Skin of body (tissue), 2 donors: ENCODE data around the gene UNC13B. TPM values are rescaled to one million over a fixed set of nuclear protein-coding genes. Genes with fewer than 3 reads are reported as not detected.
"Not testable (repeated sequence)": the region's sequence is repeated elsewhere in the genome, so short reads cannot be mapped to it uniquely, and the experiment has no call there.

ENCODE experiments used
- DNase-seq: peaks from one replicate; lab custom pipeline; 2025; lab: John Stamatoyannopoulos, UW
- total RNA-seq: library from RNA; depleted of rRNA; stranded (reverse); fragments of >200 nt; gene quantifications from one replicate; pipeline ENCODE4 v1.2.3, GENCODE V29; 2014

The UNC13B gene
- total RNA-seq, 1 donor from 2014 or later, result 13.9 TPM

DNA sequence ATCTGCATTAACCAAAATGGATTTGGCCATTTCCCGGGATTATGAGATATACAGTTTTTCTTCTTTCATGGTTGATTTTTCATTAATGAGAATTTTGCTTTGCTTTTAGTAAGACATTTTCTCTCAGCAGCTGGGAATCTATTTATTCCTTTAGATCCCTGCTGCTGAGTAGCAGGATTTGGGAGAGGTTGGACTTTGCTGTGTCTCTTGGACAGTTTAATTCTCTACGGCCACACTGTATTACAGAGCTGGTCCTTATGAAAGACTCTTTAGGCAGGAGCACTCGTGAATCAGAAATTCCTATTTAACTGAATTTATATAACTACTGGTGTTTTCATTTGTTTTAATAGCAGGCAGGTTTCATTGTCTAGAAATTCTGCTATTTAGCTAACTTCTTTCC is 1.6 kb downstream of the UNC13B start:
- DNase-seq, result no peak

GRCh38 chr9:35164711-35165110 is 2.9 kb downstream of the UNC13B start:
- DNase-seq, result no peak

DNA sequence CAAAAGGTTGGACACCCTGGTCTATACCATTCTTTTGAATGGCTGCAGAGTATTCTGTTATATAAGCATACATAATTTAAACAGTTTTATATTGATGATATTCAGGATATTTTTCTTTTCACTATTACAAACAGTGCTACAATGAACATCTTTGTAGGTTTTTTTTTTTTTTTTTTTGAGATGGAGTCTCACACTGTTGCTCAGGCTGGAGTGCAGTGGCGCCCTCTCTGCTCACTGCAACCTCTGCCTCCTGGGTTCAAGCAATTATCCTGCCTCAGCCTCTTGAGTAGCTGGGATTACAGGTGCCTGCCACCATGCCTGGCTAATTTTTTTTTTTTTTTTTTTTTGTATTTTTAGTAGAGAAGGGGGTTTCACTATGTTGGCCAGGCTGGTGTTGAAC is 5.6 kb downstream of the UNC13B start:
- not testable (repeated sequence) for DNase-seq

GRCh38 chr9:35168963-35169362 is 7.2 kb downstream of the UNC13B start:
- no peak for DNase-seq

GRCh38 chr9:35172878-35173277 is 11.1 kb downstream of the UNC13B start:
- DNase-seq, result no peak

- DNase-seq, result no peak
These were observed 15.7 kb downstream of the UNC13B start for GRCh38 chr9:35177520-35177919.

- no peak for DNase-seq
These were observed 17.8 kb downstream of the UNC13B start for GRCh38 chr9:35179347-35180280.

GRCh38 chr9:35180801-35181200 is 19.0 kb downstream of the UNC13B start:
- no peak for DNase-seq

GRCh38 chr9:35182401-35182800 is 20.6 kb downstream of the UNC13B start:
- not testable (repeated sequence) for DNase-seq

DNA sequence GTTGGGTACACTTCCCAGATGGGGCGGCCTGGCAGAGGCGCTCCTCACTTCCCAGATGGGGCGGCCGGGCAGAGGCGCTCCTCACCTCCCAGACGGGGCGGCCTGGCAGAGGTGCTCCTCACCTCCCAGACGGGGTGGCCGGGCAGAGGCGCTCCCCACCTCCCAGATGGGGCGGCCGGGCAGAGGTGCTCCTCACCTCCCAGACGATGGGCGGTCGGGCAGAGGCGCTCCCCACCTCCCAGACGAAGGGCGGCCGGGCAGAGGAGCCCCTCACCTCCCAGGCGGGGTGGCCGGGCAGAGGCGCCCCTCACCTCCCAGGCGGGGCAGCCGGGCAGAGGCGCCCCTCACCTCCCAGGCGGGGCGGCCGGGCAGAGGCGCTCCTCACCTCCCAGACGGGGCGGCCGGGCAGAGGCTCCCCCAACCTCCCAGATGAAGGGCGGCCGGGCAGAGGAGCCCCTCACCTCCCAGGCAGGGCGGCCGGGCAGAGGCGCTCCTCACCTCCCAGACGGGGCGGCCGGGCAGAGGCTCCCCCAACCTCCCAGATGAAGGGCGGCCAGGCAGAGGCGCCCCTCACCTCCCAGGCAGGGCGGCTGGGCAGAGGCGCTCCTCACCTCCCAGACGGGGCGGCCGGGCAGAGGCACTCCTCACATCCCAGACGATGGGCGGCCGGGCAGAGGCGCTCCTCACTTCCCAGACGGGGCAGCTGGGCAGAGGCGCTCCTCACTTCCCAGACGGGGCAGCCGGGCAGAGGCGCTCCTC is 21.4 kb downstream of the UNC13B start:
- DNase-seq, result not testable (repeated sequence)

DNA sequence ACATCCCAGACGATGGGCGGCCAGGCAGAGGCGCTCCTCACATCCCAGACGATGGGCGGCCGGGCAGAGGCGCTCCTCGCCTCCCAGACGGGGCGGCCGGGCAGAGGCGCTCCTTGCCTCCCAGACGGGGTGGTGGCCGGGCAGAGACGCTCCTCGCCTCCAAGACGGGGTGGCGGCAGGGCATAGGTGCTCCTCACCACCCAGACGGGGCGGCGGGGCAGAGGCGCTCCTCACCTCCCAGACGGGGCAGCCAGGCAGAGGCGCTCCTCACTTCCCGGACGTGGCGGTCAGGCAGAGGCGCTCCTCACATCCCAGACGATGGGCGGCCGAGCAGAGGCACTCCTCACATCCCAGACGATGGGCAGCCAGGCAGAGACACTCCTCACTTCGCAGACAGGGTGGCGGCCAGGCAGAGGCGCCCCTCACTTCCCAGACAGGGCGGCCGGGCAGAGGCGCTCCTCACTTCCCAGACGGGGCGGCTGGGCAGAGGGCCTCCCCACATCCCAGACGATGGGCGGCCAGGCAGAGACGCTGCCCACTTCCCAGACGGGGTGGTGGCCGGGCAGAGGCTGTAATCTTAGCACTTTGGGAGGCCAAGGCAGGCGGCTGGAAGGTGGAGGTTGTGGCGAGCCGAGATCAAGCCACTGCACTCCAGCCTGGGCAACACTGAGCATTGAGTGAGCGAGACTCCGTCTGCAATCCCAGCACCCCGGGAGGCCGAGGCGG is 22.1 kb downstream of the UNC13B start:
- DNase-seq, result not testable (repeated sequence)

DNA sequence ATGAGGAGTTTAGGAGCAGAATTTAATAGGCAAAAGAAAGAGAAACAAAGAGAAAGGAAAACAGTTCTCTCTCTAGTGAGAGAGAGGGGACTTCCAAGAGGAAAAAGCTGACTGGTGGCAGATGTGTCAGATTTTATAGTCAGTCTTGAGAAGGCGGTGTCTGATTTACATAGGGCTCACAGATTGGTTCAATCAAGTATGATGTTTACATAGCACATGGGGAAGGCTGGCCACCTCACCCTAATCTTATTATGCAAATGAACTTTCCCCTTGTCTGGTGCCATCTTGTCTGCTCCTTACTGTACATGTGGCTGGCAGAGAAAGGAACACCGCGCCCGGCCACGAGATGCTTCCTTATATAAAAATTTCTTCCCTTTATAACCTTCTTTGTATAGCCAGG is 24.7 kb downstream of the UNC13B start:
- DNase-seq, result no peak

GRCh38 chr9:35190203-35190602 is 28.4 kb downstream of the UNC13B start:
- DNase-seq, result no peak

DNA sequence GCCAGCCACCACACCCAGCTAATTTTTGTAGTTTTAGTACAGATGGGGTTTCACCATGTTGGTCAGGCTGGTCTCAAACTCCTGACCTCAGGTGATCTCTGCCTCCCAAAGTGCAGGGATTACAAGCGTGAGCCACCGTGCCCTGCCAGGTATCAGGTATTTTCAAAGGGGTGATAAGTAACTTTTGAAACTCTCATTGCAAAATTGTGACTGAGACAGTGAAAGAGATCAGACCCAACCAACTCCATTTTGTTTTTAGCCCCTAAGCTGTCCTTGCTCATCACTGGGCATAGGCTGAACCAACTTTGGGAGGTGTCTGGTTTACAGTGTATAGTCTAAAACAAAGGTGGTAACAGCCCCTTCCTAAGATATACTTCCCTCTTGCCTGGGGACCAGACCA is 29.3 kb downstream of the UNC13B start:
- no peak for DNase-seq

GRCh38 chr9:35193762-35194161 is 32.0 kb downstream of the UNC13B start:
- no peak for DNase-seq

DNA sequence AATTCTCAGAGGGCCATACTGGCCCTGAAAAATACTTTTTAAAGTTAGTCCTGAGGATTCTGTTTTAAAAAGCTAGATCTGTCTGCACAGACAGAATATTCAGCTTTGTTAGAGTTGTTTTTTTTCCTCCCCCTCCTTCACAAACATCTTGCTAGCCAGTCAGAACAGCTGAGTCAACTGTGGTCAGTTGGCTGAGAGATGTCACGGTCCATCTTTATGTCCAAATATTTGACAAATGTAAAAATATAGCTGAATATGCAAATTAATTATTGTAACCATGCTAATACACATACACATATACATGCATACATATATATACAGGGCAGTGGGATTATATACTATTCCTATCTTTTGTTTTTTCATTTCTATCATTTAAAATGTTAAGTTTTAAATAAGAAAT is 33.9 kb downstream of the UNC13B start:
- DNase-seq, result no peak

DNA sequence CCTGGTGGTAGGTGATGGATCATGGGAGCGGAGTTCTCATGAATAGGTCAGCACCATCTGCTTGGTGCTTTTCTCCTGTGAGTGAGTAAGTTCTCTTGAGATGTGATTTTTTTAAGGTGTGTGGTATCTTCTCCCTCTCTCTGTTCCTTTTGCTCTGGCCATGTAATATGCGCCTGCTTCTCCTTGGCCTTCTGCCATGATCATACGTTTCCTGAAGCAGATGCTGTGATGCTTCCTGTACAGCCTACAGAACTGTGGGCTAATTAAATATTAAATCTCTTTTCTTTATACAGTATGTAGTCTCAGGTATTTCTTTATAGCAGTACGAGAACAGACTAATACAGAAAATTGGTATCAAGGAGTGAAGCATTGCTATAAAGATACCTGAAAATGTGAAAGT is 36.4 kb downstream of the UNC13B start:
- DNase-seq, result no peak

- DNase-seq, result no peak
These were observed 41.7 kb downstream of the UNC13B start for GRCh38 chr9:35203528-35203927.

DNA sequence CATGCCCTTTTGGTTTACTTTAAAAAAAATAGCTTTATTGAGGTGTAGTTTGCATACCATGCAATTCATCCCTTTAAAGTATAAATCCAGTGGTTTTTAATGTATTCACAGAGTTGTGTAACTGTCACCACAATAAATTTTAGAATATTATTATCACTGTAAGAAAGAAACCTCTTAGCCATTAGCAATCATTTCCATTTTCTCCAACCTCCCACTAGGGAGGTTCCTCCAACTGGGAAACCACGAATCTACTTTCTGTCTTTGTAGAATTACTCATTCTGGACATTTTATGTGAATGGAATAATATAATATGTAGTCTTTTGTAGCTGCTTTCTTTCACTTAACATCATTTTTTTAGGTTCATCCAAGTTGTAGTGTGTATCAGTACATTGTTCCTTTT is 43.5 kb downstream of the UNC13B start:
- no peak for DNase-seq

DNA sequence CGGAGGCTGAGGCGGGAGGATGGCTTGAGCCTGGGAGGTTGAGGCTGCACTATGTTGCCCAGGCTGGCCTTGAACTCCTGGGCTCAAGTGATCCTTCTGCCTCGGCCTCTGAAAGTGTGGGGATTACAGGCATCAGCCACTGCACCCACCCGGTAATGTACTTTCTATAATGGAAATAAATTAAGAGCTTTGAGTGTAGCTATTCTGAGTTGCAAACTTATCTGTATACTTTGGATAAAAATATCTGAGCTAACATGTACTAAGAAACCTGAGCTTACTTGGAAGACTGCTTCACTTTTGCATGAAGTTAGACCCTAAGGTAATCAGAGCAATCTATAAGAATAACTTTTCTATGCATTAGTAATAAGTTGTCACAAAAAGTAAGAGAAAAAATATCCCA is 50.0 kb downstream of the UNC13B start:
- DNase-seq, result no peak

- no peak for DNase-seq
These were observed 59.0 kb downstream of the UNC13B start for GRCh38 chr9:35220659-35221338.
